HG03175 (cell line): ENCODE measurements around the gene LRRC8D.
A peak's percentile ranks its signal among the peaks of the same experiment; 100 is the strongest.

Experiments
- ATAC-seq: cut with Tn5 transposase; IDR thresholded peaks from one replicate; pipeline ENCODE4 v1.9.1; 2021; ENCODE audit warnings: mild to moderate bottlenecking, moderate library complexity; ENCODE audit not compliant: unreplicated experiment

LRRC8D gene

GRCh38 chr1:89806616-89807015 is 14.2 kb upstream of the LRRC8D start:
- no peak for ATAC-seq

GRCh38 chr1:89807503-89807902 is 13.3 kb upstream of the LRRC8D start:
- no peak for ATAC-seq

DNA sequence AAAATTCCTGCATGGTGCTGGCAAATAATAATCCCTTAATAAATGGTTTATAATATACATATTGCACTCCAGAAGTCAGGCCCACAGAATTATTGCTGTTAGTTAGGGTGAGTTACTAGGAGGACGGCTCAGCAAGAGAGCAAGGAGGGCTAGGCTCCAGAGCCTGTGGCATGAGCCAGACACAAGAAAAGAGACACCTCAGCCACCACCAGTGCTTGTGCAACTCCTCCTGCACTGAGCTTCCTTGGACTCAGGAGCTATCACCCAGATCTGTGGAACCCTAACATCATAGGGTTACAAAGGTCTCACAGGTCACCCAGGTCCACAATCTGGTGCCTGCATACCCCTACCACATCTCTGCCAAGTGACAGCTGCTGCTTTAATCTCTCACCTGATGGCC is 12.8 kb upstream of the LRRC8D start:
- no peak for ATAC-seq

GRCh38 chr1:89808441-89809117 is 12.3 kb upstream of the LRRC8D start:
- no peak for ATAC-seq

DNA sequence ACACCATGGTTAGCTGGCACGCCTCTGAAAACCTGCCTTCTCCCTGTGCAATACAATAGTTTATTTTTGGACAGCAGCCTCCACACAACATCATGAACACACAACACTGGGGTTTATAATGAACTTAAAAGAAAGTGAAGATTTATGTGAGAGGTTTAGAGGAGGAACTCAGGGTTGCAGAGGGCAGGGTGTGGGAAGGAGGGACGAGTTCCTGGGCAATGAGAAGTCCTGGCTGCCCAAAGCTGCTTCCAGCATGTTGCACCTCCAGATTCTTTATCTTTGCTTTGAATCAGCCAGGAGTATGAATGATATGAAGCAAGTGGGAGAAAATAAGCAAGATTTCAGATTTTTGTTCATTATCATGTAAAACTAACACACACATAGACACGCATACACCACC is 11.3 kb upstream of the LRRC8D start:
- no peak for ATAC-seq

- ATAC-seq: no peak
These were observed 10.5 kb upstream of the LRRC8D start for GRCh38 chr1:89810302-89810701.

- no peak for ATAC-seq
These were observed 10.0 kb upstream of the LRRC8D start for GRCh38 chr1:89810880-89811279.

GRCh38 chr1:89812992-89813391 is 7.8 kb upstream of the LRRC8D start:
- no peak for ATAC-seq

- no peak for ATAC-seq
These were observed 5.8 kb upstream of the LRRC8D start for GRCh38 chr1:89815040-89815439.

- ATAC-seq: peak; percentile 52
These were observed 5.2 kb upstream of the LRRC8D start for GRCh38 chr1:89815611-89816010.

DNA sequence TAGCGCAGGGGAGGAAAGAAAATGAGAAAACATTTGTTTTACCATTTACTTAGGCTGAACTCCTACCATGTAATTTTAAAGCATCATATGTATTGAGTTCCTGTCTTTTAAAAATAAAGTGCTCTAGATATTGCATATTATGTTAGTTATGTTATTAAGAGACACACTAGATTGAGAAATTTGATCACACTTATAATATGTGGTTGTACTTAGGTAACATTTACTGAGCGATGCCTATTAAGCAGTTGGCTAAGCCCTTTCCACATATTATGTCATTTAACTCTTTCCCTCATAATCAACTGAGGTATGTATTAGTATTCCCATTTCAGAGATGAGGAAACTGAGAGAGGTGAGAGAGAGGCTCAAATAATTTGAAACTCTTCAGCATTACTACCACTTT is 4.5 kb upstream of the LRRC8D start:
- no peak for ATAC-seq

- ATAC-seq: peak; percentile 58
These were observed 683 bp downstream of the LRRC8D start for GRCh38 chr1:89821322-89822108.

DNA sequence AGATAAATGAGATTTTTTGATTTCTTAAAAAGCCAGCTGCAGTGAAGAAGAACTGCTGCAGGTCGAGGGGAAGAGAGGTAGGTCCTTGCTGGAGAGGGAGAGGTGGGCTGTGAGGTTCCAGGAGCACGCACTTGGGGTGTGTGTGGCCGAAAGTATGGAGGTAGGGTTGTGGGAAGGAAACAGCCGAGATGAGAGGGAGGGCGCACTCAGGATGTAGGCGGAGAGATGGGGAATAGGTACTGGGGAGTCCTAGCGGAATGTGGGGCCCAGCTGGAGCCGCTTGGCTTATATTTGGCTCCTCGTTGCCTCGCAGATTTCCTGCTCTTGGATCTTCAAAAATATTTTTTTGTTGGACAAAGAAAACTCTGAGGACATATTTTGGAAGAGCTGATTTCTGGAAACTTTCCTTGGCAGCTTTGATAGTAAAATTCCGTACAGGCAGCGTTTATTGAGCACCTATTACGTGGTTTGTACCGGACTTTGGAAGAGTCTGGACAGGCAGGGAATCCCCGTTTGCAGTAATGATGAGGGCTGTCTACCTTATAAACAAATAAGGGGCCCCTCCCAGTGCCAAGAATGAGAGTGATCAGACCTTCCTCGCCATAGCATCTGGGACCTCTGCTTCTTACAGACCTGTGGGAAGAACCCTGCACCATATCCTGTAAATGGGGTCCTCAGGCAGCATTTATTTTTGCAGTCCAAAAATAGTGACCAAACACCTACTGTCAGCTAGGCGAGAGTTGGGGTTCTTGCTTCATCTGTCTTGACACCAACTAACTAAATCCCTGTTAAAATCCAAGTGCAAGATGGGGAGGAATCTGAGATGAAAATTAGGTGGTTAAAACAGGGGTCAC is 1.5 kb downstream of the LRRC8D start:
- ATAC-seq: no peak

DNA sequence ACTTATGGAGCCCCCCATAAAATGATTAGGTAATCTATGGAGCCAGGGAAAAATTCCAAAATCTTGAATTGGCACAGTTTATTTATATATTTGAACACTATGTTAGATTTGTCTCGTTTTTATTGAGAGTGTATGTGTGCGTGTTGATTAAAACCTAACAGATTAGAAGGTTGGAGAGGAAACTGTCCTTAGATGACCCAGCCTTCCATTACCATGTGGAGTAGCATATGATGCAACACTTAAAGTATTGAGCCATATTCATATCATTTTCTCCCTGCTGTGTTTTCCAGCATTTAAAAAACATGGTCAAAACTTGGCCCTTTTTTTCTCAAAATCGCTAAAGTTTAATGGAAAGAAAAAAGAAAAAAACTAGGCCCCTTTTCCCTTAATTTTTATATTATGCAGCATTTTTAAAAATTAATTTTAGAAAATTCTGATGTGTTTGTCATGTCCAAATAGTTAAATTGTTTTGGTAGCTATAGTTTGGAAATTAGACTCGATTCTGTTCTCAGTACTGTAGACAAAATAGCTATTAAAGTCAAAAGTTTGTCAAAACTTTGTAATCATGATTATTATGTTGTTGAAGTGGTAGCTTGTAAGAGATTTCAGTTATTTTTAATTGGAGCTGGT is 2.3 kb downstream of the LRRC8D start:
- ATAC-seq: no peak

DNA sequence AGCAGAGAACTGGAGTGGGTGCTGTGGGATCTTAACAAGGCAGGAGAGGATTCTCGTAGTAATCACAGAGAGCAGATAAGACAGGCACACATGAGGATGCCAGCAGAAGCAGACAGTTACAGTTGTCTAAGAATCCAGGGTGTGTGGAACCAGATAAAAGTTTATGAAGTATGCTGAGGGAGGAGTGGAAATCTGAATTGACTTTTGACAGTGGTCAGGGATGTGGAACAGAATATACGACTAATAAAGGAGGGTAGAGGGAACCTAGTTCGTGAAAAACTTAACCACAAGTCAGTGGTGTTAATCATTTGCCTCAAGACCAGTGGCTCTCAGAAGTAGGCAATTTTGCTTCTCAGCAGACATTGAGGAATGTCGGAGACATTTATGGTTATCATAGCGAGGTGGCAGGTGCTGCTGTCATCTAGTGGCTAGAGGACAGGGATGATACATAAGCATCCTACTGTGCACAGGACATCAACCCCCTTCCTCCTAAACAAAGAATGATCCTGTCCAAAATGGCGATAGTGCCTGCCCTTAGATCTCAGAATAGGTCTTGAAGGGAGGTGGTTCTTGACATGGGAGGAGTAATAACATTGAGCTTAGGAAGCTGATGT is 3.0 kb downstream of the LRRC8D start:
- peak; percentile 22 for ATAC-seq

GRCh38 chr1:89826594-89826993 is 5.8 kb downstream of the LRRC8D start:
- ATAC-seq: no peak

DNA sequence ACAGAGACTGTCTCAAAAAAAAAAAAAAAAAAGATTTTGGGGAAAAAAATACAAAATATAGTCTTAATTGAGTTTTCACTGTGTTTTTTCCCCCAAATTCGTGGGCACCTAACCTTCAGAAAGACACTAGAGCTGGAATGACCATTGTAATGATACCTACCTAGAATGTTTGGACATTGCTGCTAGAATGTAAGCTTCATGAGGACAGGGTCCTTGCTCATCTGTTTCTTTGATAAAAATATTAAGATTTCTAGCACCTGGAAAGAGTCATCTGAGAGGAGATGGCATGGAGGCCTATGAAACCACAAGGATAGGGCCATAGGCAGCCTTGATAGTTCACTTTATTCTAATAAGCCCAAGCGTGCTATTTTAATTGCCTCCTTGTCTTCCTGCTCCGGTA is 6.5 kb downstream of the LRRC8D start:
- no peak for ATAC-seq

- no peak for ATAC-seq
These were observed 7.1 kb downstream of the LRRC8D start for GRCh38 chr1:89827902-89828301.

- no peak for ATAC-seq
These were observed 8.4 kb downstream of the LRRC8D start for GRCh38 chr1:89829186-89829585.

DNA sequence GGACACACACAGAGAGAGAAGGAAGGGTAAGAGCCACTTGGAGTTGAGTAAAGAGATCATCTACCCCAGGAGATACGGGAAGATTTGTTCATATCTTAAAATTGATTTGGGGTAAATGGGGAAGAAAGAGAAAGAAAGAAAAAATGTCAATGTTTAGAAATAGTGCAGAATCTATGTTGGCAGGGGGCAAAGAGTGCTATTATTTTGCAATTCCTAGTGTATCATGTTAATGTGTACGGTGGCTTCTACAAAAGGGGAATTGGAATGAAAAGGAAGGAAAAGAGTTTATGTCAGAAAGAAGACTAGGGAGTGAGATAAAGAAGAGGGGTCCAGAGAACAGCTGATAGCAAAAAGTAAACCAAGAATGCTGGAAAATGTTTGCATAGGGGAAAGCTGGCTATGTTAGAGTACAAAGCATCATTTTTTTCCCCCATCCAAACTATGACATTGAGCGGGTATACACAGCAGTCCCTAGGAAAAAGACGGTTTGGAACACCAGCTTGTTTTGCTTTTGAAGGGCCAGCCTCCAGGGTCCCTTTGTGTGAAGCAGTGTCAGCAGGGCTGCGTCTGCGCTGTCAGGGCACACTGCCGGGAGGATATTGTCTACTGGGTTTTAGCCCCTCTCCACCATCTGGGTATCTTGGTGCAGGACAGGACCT is 10.8 kb downstream of the LRRC8D start:
- ATAC-seq: no peak
